KOPT-K1 (cell line): ENCODE data around the gene FAM184A.

Experiments used
- H3K27ac ChIP-seq: fragments of 200-600 bp; sonication (generic); 2 replicates; pipeline ENCODE4 v1.5.1; 2016; ENCODE audit warnings: antibody characterized with exemption, mild to moderate bottlenecking, low read depth, low read length; ENCODE audit not compliant: poor library complexity, severe bottlenecking
- H3K36me3 ChIP-seq: fragments of 200-600 bp; sonication (generic); 2 replicates; pipeline ENCODE4 v1.5.1; 2017; ENCODE audit warnings: antibody characterized with exemption, mild to moderate bottlenecking, low read length, moderate library complexity; ENCODE audit not compliant: insufficient read depth
- H3K9me3 ChIP-seq: fragments of 200-600 bp; sonication (generic); 2 replicates; pipeline ENCODE4 v1.5.1; 2017; ENCODE audit warnings: antibody characterized with exemption, low read length, mild to moderate bottlenecking; ENCODE audit not compliant: insufficient read depth, poor library complexity, severe bottlenecking

FAM184A gene

DNA sequence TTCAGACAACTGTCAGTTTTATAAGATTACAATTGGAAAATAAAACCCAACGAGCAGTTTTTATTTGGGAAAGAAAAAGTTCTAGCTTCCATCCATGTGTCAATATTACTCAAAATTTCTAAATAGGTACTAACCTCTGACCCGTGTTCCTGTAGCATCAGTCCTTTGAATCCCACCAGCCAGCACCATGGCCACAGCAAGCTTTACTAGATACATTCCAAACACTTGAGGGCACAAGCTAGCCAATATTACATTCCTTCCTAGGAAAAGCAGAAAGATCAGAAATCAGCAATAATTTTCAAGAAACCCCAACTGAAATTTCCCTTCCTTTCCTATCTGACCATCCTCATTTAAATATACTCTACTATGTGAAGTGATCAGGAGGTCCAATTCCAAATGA is 165.3 kb downstream of the FAM184A start:
- Histone ChIP-seq H3K36me3 (peaks cover 96% of the 10 kb centered on the region), H3K9me3 (no peaks in the 10 kb centered on the region), H3K27ac (no peak overlapping the region)

- Histone ChIP-seq H3K9me3 (no peaks in the 10 kb centered on the region), H3K27ac (no peak overlapping the region), H3K36me3 (peaks cover 96% of the 10 kb centered on the region)
Observed at GRCh38 chr6:118912646-118913045, 165.8 kb downstream of the FAM184A start.
